OCI-LY7 (cell line): ENCODE measurements around the gene YPEL3.

Source experiments
- CTCF ChIP-seq: fragments of 200-600 bp; sonication (generic); conservative IDR thresholded peaks from 2 replicates; pipeline ENCODE4 v1.5.1; 2014; ENCODE audit warnings: mild to moderate bottlenecking, antibody characterized with exemption, low read length, moderate library complexity, mixed read lengths
- EZH2phosphoT487 ChIP-seq: fragments of 200-600 bp; sonication (generic); IDR thresholded peaks from 2 replicates; pipeline ENCODE4 v1.6.1; 2018; ENCODE audit warnings: low read depth, borderline replicate concordance, mild to moderate bottlenecking, mixed run types, antibody characterized with exemption, low read length, moderate library complexity, mixed read lengths

- TF ChIP-seq CTCF (no peak), EZH2phosphoT487 (no peak)
Observed at GRCh38 chr16:30052671-30053372, 43.2 kb downstream of the YPEL3 start.
